Heart right ventricle (tissue), 16 donors: Measurements from ENCODE around the gene DGKD. TPM values are rescaled to one million over a fixed set of nuclear protein-coding genes. Genes with fewer than 3 reads are reported as not detected.
A peak's percentile ranks its signal among the peaks of the same experiment; 100 is the strongest.

Source experiments
- ATAC-seq, 8 donors: fragments of 200-7000 bp; cut with Tn5 transposase; one replicate each; pipeline ENCODE4 v1.9.1; 2020; ENCODE audit warnings: mild to moderate bottlenecking in 8 of 8, moderate library complexity in 8 of 8, moderate number of reproducible peaks in 1 of 8
- DNase-seq, 2 donors: peaks; one replicate each; pipeline ENCODE4 v3.0.0-alpha.2; 2020
- H3K27ac ChIP-seq, 10 donors: fragments of 200-600 bp; sonication (generic) in 2 of 10; one replicate each; pipeline versions ENCODE4 v1.5.0 to v1.8.0; 2020 to 2022; ENCODE audit warnings: mild to moderate bottlenecking in 3 of 10
- H3K27me3 ChIP-seq, 7 donors: fragments of 200-600 bp; one replicate each; pipeline ENCODE4 v1.8.0; 2021 to 2022; ENCODE audit warnings: mild to moderate bottlenecking in 2 of 7
- H3K36me3 ChIP-seq, 9 donors: fragments of 200-600 bp; sonication (generic) in 1 of 9; one replicate each; pipeline versions ENCODE4 v1.5.0 to v1.8.0; 2020 to 2022; ENCODE audit warnings: mild to moderate bottlenecking in 2 of 9
- H3K4me1 ChIP-seq, 9 donors: fragments of 200-600 bp; sonication (generic) in 1 of 9; one replicate each; pipeline versions ENCODE4 v1.5.0 to v1.8.0; 2020 to 2022; ENCODE audit warnings: mild to moderate bottlenecking in 4 of 9
- H3K4me3 ChIP-seq, 10 donors: fragments of 200-600 bp; sonication (generic) in 2 of 10; one replicate each; pipeline versions ENCODE4 v1.5.0 to v1.8.0; 2020 to 2022; ENCODE audit warnings: mild to moderate bottlenecking in 7 of 10, moderate library complexity in 2 of 10
- H3K9me3 ChIP-seq, 11 donors: fragments of 200-600 bp in 10 of 11; sonication (generic) in 2 of 11; one replicate each; pipeline versions ENCODE4 v1.5.0 to v1.8.0; 2013 to 2022; ENCODE audit warnings: mild to moderate bottlenecking in 2 of 11, control low read depth in 1 of 11, moderate library complexity in 1 of 11
- WGBS, 2 donors: extraction: QIAGEN DNeasy Blood & Tissue Kit; methylation state at CpG; one replicate each; pipeline ENCODE4 v1.1.7; 2013; ENCODE audit warnings: inconsistent platforms in 1 of 2; 5-methylcytosine and 5-hydroxymethylcytosine counted together
- intact Hi-C, 10 donors: fragments of 100-400 bp; cut with DNase I; formaldehyde crosslinking; loops; one replicate each; pipeline versions ENCODE4 v1.11.1 to v1.14.2; 2022
- polyA plus RNA-seq, 2 donors: library from polyadenylated mRNA; stranded (reverse); fragments of 200-250 nt; gene quantifications; one replicate each; pipeline ENCODE4 v1.2.3, GENCODE V29; 2013
- total RNA-seq, 10 donors: library from RNA; stranded (reverse); fragmentation: NEBNext Ultra II Directional in 3 of 10; extraction: Animal tissue kit (Norgen Biotek cat#: 25700) in 3 of 10; gene quantifications; one replicate each; pipeline versions ENCODE4 v1.2.1 to v1.2.4, GENCODE V29; 2021 to 2023
- TF ChIP-seq, protein P1 (sequence below), 9 donors: fragments of 200-600 bp; sonication (generic) in 2 of 9; IDR thresholded peaks; one replicate each; pipeline versions ENCODE4 v1.5.0 to v1.8.0; 2021 to 2022; ENCODE audit warnings: antibody characterized with exemption in 9 of 9, mild to moderate bottlenecking in 5 of 9, moderate library complexity in 1 of 9
- donor health status: Arrhythmogenic right ventricular cardiomyopathy.
- donor health status: ischemic (EF 13 %, LVEDD 7.1; RV severe dilation, severe dysfunction).
- donor health status: healthy with polysubstance abuse.
- donor health status: DM: no; HTN: yes; CAD: no.
- donor health status: DM: no; HTN: no; CAD: no.
- donor health status: ischemic (EF 25% LVEDD 6.9; RV normal size, moderate dysfunction).
- donor health status: ischemic (EF 25% LVEDD 5.7; RV mildly dilated, moderate dysfunction).
- donor health status: healthy.
- donor health status: DM: yes; HTN: yes; CAD: no.
- donor health status: Ischemic cardiomyopathy.
- donor health status: ischemic (EF 35%, LVEDD 5.7; RV mildly dilated, moderate dysfunction).
- donor health status: nonischemic (EF 11% LVEDD 7.7; RV severe dilation, severe dysfunction).
- donor health status: DM: yes; HTN: yes; CAD: no.
- donor health status: PGD.
- donor health status: ischemic (EF 29% LVEDD 5.4; RV normal size, mild dysfunction).
- donor health status: nonischemic (EF 23%, LVEDD 6.1; RV moderate dilation, normal function).

DGKD gene
- total and polyA plus RNA-seq, 12 donors, result 26.8 to 79.5 (median 44.7) TPM

DNA sequence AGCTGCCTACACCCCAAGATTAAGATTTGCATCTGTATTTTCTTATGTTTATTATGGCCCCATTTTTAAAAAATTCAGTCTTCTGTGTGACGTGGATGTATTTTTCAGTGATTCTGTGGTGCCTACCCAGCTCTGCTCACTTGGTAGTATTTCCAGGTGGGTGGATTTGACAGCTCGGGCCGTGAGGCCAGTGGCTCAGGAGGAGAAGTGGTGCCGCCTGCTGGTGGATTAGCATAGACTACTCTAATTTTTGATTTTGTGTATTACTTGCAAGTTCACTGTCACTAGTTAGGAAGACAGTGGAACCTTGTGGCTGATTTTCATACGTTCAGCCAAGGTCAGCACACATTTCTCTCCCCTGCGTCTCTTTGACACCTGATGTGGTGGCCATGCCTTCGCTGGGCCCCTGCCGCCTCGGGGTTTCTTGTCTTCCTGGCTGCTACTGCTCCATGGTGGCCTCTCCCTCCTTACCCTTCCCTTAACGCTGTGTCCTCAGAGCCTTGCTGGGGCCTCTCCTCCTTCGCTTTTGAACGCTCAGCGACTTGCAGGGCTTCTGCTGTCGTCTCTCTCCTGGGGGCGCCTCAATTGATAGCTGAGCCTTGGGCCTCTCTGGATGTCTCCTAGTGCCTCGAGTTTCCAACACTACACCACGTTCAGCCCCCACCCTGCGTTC, 89.4 kb downstream of the DGKD start:
- peak; percentile 78 to 84 for DNase-seq
- WGBS, 2 donors, result 56 to 60% methylated on average over 18 of the region's 18 CpGs

DNA sequence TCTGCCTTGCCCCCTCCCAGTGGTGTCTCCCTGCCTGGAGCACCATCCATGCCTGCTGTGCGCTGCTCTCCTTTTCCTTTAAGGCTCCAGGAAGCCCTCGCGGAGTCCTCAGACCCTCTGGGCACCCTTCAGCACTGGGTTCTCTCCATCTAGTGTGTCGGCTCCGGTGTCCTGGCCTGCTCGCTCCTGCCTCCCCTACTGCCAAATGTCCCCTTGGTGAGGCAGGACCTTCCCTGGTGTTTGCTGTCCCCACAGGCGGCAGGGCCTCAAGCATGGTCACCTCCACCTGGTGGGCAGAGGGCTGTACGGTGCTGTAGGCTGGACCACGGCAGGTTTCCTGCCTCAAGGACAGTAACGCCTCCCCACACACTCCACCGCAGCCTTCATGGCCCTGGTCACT, 90.2 kb downstream of the DGKD start:
- Histone ChIP-seq H3K4me1 (peaks cover 0 to 34% (median 4%) of the 10 kb centered on the region in 9 donors), H3K9me3 (no peaks in the 10 kb centered on the region), H3K27ac (no peak overlapping the region), H3K4me3 (no peak overlapping the region), H3K27me3 (no peaks in the 10 kb centered on the region), H3K36me3 (peaks cover 0 to 98% (median 42%) of the 10 kb centered on the region in 9 donors)
- DNase-seq (no peak), ATAC-seq (no peak)
- WGBS, 2 donors, result 94% methylated on average over 11 of the region's 11 CpGs
- intact Hi-C loops, result loop anchor here in 8 of 10 donors (2.0 to 10.0 kb wide), 9 partner anchors 37 to 160 kb away; partner anchors contain the start of gene DGKD (in 6 of the 8)
- TF ChIP-seq, protein P1, sequence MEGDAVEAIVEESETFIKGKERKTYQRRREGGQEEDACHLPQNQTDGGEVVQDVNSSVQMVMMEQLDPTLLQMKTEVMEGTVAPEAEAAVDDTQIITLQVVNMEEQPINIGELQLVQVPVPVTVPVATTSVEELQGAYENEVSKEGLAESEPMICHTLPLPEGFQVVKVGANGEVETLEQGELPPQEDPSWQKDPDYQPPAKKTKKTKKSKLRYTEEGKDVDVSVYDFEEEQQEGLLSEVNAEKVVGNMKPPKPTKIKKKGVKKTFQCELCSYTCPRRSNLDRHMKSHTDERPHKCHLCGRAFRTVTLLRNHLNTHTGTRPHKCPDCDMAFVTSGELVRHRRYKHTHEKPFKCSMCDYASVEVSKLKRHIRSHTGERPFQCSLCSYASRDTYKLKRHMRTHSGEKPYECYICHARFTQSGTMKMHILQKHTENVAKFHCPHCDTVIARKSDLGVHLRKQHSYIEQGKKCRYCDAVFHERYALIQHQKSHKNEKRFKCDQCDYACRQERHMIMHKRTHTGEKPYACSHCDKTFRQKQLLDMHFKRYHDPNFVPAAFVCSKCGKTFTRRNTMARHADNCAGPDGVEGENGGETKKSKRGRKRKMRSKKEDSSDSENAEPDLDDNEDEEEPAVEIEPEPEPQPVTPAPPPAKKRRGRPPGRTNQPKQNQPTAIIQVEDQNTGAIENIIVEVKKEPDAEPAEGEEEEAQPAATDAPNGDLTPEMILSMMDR (IDR thresholded peaks at IDR 0.05), result no peak

More for the DNA sequence above, 89.4 kb downstream of the DGKD start:
- Histone ChIP-seq H3K27ac (peak overlapping the region in 1 of 10 donors; percentile 17), H3K4me3 (no peak overlapping the region), H3K36me3 (peaks cover 0 to 98% (median 40%) of the 10 kb centered on the region in 9 donors), H3K4me1 (peaks cover 0 to 38% (median 12%) of the 10 kb centered on the region in 9 donors), H3K27me3 (no peaks in the 10 kb centered on the region), H3K9me3 (no peaks in the 10 kb centered on the region)
- TF ChIP-seq, protein P1 (IDR thresholded peaks at IDR 0.05), result peak; percentile 61 to 89 (median 82)
- intact Hi-C loops, result loop anchor here (1.0 to 10.0 kb wide), 13 partner anchors 36 to 159 kb away; partner anchors contain the start of gene DGKD (in 6 of the 10)
- ATAC-seq, result peak in 7 of 8 donors; percentile 54 to 80 (median 63)

DNA sequence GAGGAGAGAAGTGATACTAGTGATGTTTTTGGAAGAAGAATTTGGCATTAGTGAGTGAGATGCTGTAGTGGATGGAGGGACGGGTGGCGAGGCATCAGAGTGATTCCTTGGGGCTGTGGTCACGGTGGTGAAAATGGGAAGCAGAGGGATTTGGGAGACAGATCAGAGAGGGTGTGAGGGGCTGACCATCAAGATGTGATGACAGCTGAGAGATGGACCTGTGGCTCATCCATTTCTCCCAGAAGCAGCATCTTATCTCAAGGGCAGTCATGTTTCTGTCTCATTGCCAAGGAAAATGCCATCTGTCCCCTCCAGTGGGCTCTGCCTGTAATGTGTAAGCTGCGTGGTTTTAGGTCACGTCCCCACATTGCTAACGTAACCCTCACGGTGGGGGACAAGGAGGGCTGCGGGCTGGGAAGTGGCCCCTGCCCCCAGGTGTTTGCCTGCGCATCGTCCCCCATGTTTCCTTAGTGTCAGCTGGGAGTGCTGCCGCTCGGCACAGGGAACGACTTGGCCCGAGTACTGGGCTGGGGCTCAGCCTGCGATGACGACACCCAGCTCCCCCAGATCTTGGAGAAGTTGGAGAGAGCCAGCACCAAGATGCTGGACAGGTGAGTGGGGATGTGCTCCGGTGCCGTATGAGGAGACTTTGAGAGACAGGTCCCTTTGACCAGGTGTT, 91.0 kb downstream of the DGKD start:
- 90 to 91% methylated on average over 18 of the region's 18 CpGs for WGBS, 2 donors
- Histone ChIP-seq H3K4me3 (no peak overlapping the region), H3K36me3 (peaks cover 0 to 98% (median 48%) of the 10 kb centered on the region in 9 donors), H3K27me3 (no peaks in the 10 kb centered on the region), H3K4me1 (peaks cover 0 to 28% (median 4%) of the 10 kb centered on the region in 9 donors), H3K9me3 (no peaks in the 10 kb centered on the region), H3K27ac (no peak overlapping the region)
- intact Hi-C loops, result loop anchor here in 4 of 10 donors (2.0 to 10.0 kb wide), 5 partner anchors 88 to 160 kb away; partner anchors contain the start of gene DGKD (in 2 of the 4)
- ATAC-seq, result no peak
- DNase-seq, result no peak
- TF ChIP-seq, protein P1 (IDR thresholded peaks at IDR 0.05), result no peak

DNA sequence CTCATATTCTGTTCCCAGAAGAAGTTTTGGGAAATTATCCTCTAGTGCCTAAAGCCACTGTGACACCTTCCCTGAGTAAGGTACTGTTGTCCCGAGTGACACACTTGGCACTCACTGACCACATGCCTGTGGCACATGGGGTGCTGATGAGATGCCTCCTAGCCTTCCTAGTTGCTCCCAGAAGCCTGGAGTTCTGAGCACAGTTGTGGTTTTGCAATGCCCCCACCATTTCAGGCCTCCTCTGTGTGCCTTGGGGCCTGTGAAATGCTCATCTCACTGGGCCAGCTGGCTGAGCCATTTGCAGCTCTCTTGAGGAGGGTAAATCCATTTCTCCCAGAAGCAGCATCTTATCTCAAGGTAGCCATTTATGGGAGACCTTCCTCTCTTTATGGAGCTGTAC, 91.8 kb downstream of the DGKD start:
- peaks cover 0 to 99% (median 57%) of the 10 kb centered on the region in 9 donors for H3K36me3 ChIP-seq
- 65 to 74% methylated on average over 1 of the region's 1 CpG for WGBS, 2 donors
- H3K4me3 ChIP-seq, result no peak overlapping the region
- ATAC-seq, result no peak
- peaks cover 0 to 24% (median 4%) of the 10 kb centered on the region in 9 donors for H3K4me1 ChIP-seq
- H3K27me3 ChIP-seq, result no peaks in the 10 kb centered on the region
- H3K9me3 ChIP-seq, result no peaks in the 10 kb centered on the region
- no peak overlapping the region for H3K27ac ChIP-seq
- intact Hi-C loops, result loop anchor here in 4 of 10 donors (5.0 to 10.0 kb wide), 4 partner anchors 89 to 161 kb away; partner anchors contain the start of gene DGKD (in 1 of the 4)
- no peak for DNase-seq
- TF ChIP-seq, protein P1 (IDR thresholded peaks at IDR 0.05), result no peak
